B cell (primary cell): Measurements from ENCODE around the gene SPHKAP. TPM values are rescaled to one million over a fixed set of nuclear protein-coding genes. Genes with fewer than 3 reads are reported as not detected.

Experiments used
- ATAC-seq: fragments of 200-7000 bp; cut with Tn5 transposase; one replicate; pipeline ENCODE4 v1.10.0; 2021; ENCODE audit warnings: low read depth, mild to moderate bottlenecking, moderate number of reproducible peaks, moderate library complexity
- CTCF ChIA-PET: fragments of 350-600 bp; sonication (Branson Sonifier 250); formaldehyde crosslinking; loops from one replicate; lab custom pipeline; 2021; ENCODE audit warnings: antibody characterized with exemption, inconsistent platforms; lab: Charles Lee
- POLR2A ChIA-PET: fragments of 350-600 bp; sonication (Branson Sonifier 250); formaldehyde crosslinking; loops from one replicate; lab custom pipeline; 2021; ENCODE audit warnings: antibody characterized with exemption; lab: Charles Lee
- DNase-seq: peaks from one replicate; pipeline ENCODE4 v3.0.0; 2013
- H2AFZ ChIP-seq: 2 replicates; pipeline ENCODE4 v1.6.1; 2012; ENCODE audit warnings: mild to moderate bottlenecking, low read depth, low read length; ENCODE audit not compliant: insufficient read depth, poor library complexity, severe bottlenecking
- H3K27ac ChIP-seq, 2 donors: 1 replicate in 1 of 2; 2 replicates in 1 of 2; pipeline ENCODE4 v1.5.1; 2012 to 2013; ENCODE audit warnings: low read length in 2 of 2, mild to moderate bottlenecking in 2 of 2, moderate library complexity in 1 of 2
- H3K27me3 ChIP-seq, 4 experiments: fragments of 200-600 bp in 1 of 4; sonication (generic) in 1 of 4; replicated peaks in 1 of 4; 1 replicate in 2 of 4; 2 replicates in 2 of 4; pipeline versions ENCODE4 v1.6.1 to v1.7.0; 2013 to 2016; ENCODE audit warnings: low read length in 3 of 4, mild to moderate bottlenecking in 2 of 4, mixed read lengths in 1 of 4, moderate library complexity in 1 of 4; ENCODE audit not compliant: insufficient read depth in 4 of 4, control insufficient read depth in 3 of 4; ENCODE audit errors: control extremely low read depth in 1 of 4
- H3K36me3 ChIP-seq, 2 experiments: replicated peaks in 1 of 2; 1 replicate in 1 of 2; 2 replicates in 1 of 2; pipeline versions ENCODE4 v1.6.1 to v1.7.1; 2013; ENCODE audit warnings: low read length in 1 of 2; ENCODE audit not compliant: insufficient read depth in 2 of 2, control insufficient read depth in 1 of 2; ENCODE audit errors: control extremely low read depth in 1 of 2, extremely low read depth in 1 of 2
- H3K4me1 ChIP-seq, 2 donors: fragments of 200-600 bp in 1 of 2; sonication (generic) in 1 of 2; 1 replicate in 1 of 2; 2 replicates in 1 of 2; pipeline versions ENCODE4 v1.5.1 to v1.6.1; 2013 to 2017; ENCODE audit warnings: low read length in 2 of 2; ENCODE audit not compliant: control insufficient read depth in 2 of 2, insufficient read depth in 2 of 2
- H3K4me2 ChIP-seq: replicated peaks from 2 replicates; pipeline ENCODE3; 2012; ENCODE audit warnings: mild to moderate bottlenecking, low read depth, low read length; ENCODE audit not compliant: poor library complexity, severe bottlenecking
- H3K4me3 ChIP-seq, 5 experiments: fragments of 200-600 bp in 1 of 5; sonication (generic) in 1 of 5; 1 replicate in 3 of 5; 2 replicates in 2 of 5; pipeline versions ENCODE4 v1.5.1 to v1.7.0; 2011 to 2016; ENCODE audit warnings: low read length in 4 of 5, mild to moderate bottlenecking in 4 of 5, low read depth in 2 of 5, control low read depth in 1 of 5, moderate library complexity in 1 of 5; ENCODE audit not compliant: insufficient read depth in 1 of 5; ENCODE audit errors: control extremely low read depth in 1 of 5, extremely low read depth in 1 of 5
- H3K79me2 ChIP-seq: fragments of 200-600 bp; sonication (generic); one replicate; pipeline ENCODE4 v1.6.0; 2016; ENCODE audit warnings: low read length; ENCODE audit not compliant: control insufficient read depth, insufficient read depth
- H3K9ac ChIP-seq: fragments of 200-600 bp; sonication (generic); 2 replicates; pipeline ENCODE4 v1.6.1; 2017; ENCODE audit warnings: mild to moderate bottlenecking, low read length, moderate library complexity
- H3K9me3 ChIP-seq, 3 donors: one replicate each; pipeline versions ENCODE4 v1.6.1 to v1.7.1; 2013; ENCODE audit warnings: low read length in 2 of 3; ENCODE audit not compliant: control insufficient read depth in 2 of 3, insufficient read depth in 1 of 3; ENCODE audit errors: control extremely low read depth in 1 of 3
- H4K20me1 ChIP-seq: 2 replicates; pipeline ENCODE4 v1.6.0; 2012; ENCODE audit warnings: mild to moderate bottlenecking, low read length; ENCODE audit not compliant: insufficient read depth, control insufficient read depth, poor library complexity, severe bottlenecking
- H3K27ac Mint-ChIP-seq: one replicate; pipeline ENCODE4 v1.8.0; 2021; ENCODE audit warnings: mixed read lengths
- H3K27me3 Mint-ChIP-seq: one replicate; pipeline ENCODE4 v1.8.0; 2021; ENCODE audit warnings: mixed read lengths
- H3K4me1 Mint-ChIP-seq: one replicate; pipeline ENCODE4 v1.8.0; 2021; ENCODE audit warnings: mixed read lengths
- H3K4me3 Mint-ChIP-seq: one replicate; pipeline ENCODE4 v1.8.0; 2021; ENCODE audit warnings: mixed read lengths
- H3K9me3 Mint-ChIP-seq: one replicate; pipeline ENCODE4 v1.8.0; 2022; ENCODE audit warnings: mixed read lengths; ENCODE audit not compliant: insufficient read depth
- CTCF ChIP-seq: fragments of 200-600 bp; IDR thresholded peaks from one replicate; pipeline ENCODE4 v1.8.0; 2022; ENCODE audit warnings: antibody characterized with exemption, mild to moderate bottlenecking
- EZH2 ChIP-seq: IDR thresholded peaks from 2 replicates; pipeline ENCODE4 v1.6.1; 2012; ENCODE audit warnings: borderline replicate concordance, low read depth, mild to moderate bottlenecking, moderate library complexity, low read length; ENCODE audit not compliant: insufficient read depth, poor library complexity, severe bottlenecking
- WGBS: methylation state at CpG from one replicate; pipeline ENCODE4 v1.1.5; 2013; ENCODE audit warnings: missing lambda C conversion rate; ENCODE audit not compliant: insufficient coverage; 5-methylcytosine and 5-hydroxymethylcytosine counted together
- intact Hi-C: fragments of 100-400 bp; cut with micrococcal nuclease; formaldehyde crosslinking; loops from one replicate; pipeline ENCODE4 v1.10.0; 2022
- polyA plus RNA-seq: library from polyadenylated mRNA; depleted of rRNA; stranded (reverse); fragments of >200 nt; gene quantifications from 2 replicates; pipeline ENCODE4 v1.2.3, GENCODE V29; 2012
- total RNA-seq, 2 donors: library from RNA; stranded (reverse); fragments of 120-200 nt in 1 of 2; gene quantifications; 1 replicate in 1 of 2; 2 replicates in 1 of 2; pipeline versions ENCODE4 v1.2.3 to v1.2.4, GENCODE V29; 2013 to 2022

Gene SPHKAP
- total and polyA plus RNA-seq, 2 donors (not counting 1 experiment from before 2014, with no cell fraction given) = not detected

- TF ChIP-seq EZH2 (no peak), CTCF (no peak)
- intact Hi-C loops = no loop called here
- ChIA-PET POLR2A (no interaction called here), CTCF (interaction anchor here (0.7 kb wide), 1 partner anchor 49 kb away, joined by 3 read pairs; no protein-coding TSS in a partner anchor)
- peaks cover 11% of the 10 kb centered on the region for H3K9me3 Mint-ChIP-seq
- ATAC-seq = no peak
- Histone ChIP-seq H3K36me3 (no peaks in the 10 kb centered on the region), H3K27me3 (no peaks in the 10 kb centered on the region), H3K4me3 (no peak overlapping the region), H3K9ac (no peak overlapping the region), H3K79me2 (no peaks in the 10 kb centered on the region), H4K20me1 (no peaks in the 10 kb centered on the region), H2AFZ (no peak overlapping the region), H3K9me3 (peaks cover 0 to 7% (median 1%) of the 10 kb centered on the region in 3 donors), H3K4me2 (no peak overlapping the region), H3K4me1 (no peaks in the 10 kb centered on the region), H3K27ac (no peak overlapping the region)
- no peaks in the 10 kb centered on the region for H3K4me1 Mint-ChIP-seq
- H3K4me3 Mint-ChIP-seq = no peak overlapping the region
- no peaks in the 10 kb centered on the region for H3K27me3 Mint-ChIP-seq
- no peak overlapping the region for H3K27ac Mint-ChIP-seq
- 96% methylated on average over 3 of the region's 6 CpGs for WGBS
- DNase-seq = no peak
Observed at GRCh38 chr2:228023619-228024018, 157.9 kb downstream of the SPHKAP start.

DNA sequence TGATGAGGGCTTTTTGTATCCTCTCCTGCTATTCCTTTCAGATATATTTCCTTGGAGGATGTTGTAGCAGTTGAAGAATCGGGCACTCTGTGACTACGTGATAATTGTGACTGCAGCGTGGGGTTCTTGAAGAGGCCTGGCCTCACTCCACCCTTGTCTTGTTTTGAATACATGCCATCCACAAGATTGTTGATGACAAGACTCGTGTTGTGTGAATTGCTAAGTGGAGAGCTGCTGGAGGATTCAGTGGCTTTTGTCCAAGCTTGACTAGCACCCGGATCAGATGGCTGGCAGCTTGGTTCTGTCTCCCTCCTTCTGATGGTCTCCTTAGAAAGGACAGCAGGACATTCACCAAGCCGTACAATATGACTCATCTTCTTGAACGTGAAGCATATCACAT is 163.2 kb downstream of the SPHKAP start:
- DNase-seq (no peak), ATAC-seq (no peak)
- no peak overlapping the region for H3K27ac ChIP-seq
- intact Hi-C loops = no loop called here
- peaks cover 0 to 12% (median 0%) of the 10 kb centered on the region in 3 donors for H3K9me3 ChIP-seq
- H3K27me3 ChIP-seq = no peaks in the 10 kb centered on the region
- ChIA-PET CTCF (no interaction called here), POLR2A (no interaction called here)
- no peaks in the 10 kb centered on the region for H3K79me2 ChIP-seq
- H2AFZ ChIP-seq = no peak overlapping the region
- 84% methylated on average over 2 of the region's 7 CpGs for WGBS
- no peak overlapping the region for H3K4me3 ChIP-seq
- no peak overlapping the region for H3K27ac Mint-ChIP-seq
- H4K20me1 ChIP-seq = no peaks in the 10 kb centered on the region
- no peak overlapping the region for H3K9ac ChIP-seq
- no peaks in the 10 kb centered on the region for H3K27me3 Mint-ChIP-seq
- no peaks in the 10 kb centered on the region for H3K36me3 ChIP-seq
- no peaks in the 10 kb centered on the region for H3K4me1 ChIP-seq
- no peak overlapping the region for H3K4me2 ChIP-seq
- H3K4me1 Mint-ChIP-seq = no peaks in the 10 kb centered on the region
- TF ChIP-seq EZH2 (no peak), CTCF (no peak)
- no peak overlapping the region for H3K4me3 Mint-ChIP-seq
- H3K9me3 Mint-ChIP-seq = peaks cover 7% of the 10 kb centered on the region
